Kasumi-1 (cell line): ENCODE data around the gene SOCS6.
"Not testable (repeated sequence)": the region's sequence is repeated elsewhere in the genome, so short reads cannot be mapped to it uniquely, and the experiment has no call there.

Experiments
- DNase-seq, 2 experiments: peaks; one replicate each; lab custom pipeline; 2025; lab: John Stamatoyannopoulos, UW

Gene SOCS6

GRCh38 chr18:70322385-70322784, 33.5 kb downstream of the SOCS6 start:
- DNase-seq, result no peak

- no peak for DNase-seq
Observed at GRCh38 chr18:70322928-70323327, 34.1 kb downstream of the SOCS6 start.

DNA sequence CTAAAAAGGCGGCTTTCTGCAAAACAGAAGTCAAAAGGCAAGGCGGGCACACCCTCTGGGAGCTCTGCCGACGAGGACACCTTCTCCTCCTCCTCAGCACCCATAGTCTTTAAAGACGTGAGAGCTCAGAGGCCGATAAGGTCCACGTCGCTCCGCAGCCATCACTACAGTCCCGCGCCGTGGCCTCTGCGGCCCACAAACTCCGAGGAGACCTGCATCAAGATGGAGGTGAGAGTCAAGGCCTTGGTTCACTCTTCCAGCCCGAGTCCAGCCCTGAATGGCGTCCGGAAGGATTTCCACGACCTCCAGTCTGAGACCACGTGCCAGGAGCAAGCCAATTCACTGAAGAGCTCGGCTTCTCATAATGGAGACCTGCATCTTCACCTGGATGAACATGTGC, 36.1 kb downstream of the SOCS6 start:
- DNase-seq, result no peak

DNA sequence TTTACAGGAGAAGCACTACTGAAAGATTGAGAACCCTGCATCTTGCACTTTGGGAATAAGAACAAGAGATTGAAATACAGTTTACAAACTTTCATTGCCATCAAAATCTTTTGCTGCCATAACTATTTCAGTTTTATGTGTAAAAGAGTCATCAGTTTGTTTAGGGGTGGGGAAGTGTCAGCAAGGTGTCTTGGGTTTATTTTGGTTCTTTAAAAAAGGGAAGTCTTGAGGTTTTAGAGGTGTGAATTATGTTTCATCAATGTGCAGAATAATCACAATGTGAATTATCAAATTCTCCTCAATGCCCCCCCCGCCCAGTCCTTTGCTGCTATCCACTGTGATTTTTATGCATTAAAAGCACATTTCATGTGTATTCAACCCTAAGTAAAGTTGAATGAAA, 37.4 kb downstream of the SOCS6 start:
- DNase-seq, result no peak

DNA sequence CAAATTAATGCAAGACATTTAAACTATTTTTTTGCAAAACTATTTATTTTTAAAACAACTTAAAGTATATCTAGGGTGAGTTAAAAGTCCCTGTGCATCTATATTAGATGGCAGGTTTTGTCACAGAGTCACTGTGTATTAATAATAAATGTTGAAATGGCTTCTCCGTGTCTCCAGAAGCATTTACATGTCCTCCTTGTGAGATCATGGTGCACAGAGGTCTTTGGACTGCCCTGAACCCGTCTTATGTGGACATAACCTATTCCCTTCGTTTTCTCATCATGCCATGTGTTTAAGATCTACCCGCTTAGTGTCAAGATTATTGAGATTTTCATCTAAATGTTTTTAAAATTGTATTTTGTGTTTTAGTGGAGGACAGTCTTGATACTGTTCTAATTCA, 39.3 kb downstream of the SOCS6 start:
- DNase-seq, result no peak

- peak; percentile 18 to 21 for DNase-seq
Observed at GRCh38 chr18:70329071-70329470, 40.2 kb downstream of the SOCS6 start.

- DNase-seq, result no peak
Observed at GRCh38 chr18:70330887-70331286, 42.0 kb downstream of the SOCS6 start.

- DNase-seq, result no peak
Observed at GRCh38 chr18:70331456-70332097, 42.7 kb downstream of the SOCS6 start.

- DNase-seq, result no peak
Observed at GRCh38 chr18:70332694-70333093, 43.8 kb downstream of the SOCS6 start.

DNA sequence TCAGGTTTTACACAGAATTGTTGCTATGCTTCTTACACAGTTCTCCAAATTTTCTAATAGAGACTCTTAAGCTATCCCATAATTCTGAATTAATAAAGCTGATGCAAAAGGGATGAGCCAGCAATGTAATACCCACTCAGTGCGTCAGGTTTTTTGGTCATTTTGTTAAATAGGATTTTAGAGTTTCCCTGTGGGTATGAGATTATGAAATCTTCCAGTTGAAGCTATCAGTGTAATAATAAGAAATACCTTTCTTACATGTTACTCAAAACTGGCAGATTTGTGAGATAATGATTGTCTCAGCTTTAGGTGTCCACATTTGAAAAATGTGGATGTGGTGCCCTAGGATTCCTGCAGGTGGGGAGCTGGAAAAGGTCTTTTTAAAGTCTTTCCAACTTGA, 44.5 kb downstream of the SOCS6 start:
- no peak for DNase-seq

DNA sequence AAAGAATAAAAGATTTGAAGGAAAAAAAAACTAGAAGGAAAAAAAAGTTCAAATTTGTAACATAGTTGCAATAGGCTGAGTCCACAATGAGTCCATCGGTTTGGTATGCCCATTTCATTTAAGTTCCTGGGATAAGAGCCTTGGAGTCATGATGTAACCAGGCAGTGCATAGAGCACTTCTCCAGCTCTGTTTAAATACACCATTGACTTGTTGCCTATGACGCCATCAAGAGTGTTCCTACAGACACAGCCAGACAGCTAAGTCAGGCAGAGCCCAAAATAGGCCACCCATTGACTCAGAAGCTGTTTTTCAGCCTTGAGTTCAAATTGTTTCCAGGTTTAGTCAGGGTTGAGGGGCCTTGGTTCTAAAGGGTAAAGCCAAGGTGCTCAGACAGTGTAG, 44.9 kb downstream of the SOCS6 start:
- no peak for DNase-seq

- DNase-seq, result no peak
Observed at GRCh38 chr18:70334264-70334663, 45.4 kb downstream of the SOCS6 start.

DNA sequence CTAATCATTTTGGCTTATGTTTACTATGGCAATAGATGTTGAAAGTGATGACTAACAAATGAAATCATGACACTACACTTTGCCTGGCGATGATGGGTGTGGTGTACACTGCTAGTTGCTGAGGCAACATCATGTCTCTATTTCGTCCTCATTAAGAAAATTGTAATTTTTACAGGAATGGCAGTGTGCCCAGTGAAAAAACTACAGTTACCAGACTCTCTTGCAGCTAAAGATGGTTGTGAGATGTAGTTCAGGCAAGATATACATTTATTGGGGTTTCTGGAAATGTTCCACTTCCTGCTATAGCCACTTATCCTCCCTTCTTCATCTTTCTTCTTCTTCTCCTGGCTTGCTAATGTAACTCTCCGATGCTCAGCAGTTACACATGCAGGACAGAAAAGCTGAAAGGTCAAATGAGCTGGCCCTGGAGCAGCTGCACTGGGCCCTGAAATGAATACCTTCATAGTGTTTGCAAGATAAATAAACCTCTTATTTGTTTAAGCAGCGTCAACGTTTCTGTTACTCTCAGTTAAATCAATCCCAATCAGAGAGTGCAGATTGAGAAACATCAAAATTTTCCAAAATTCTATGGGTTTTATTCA, 46.0 kb downstream of the SOCS6 start:
- DNase-seq, result no peak

DNA sequence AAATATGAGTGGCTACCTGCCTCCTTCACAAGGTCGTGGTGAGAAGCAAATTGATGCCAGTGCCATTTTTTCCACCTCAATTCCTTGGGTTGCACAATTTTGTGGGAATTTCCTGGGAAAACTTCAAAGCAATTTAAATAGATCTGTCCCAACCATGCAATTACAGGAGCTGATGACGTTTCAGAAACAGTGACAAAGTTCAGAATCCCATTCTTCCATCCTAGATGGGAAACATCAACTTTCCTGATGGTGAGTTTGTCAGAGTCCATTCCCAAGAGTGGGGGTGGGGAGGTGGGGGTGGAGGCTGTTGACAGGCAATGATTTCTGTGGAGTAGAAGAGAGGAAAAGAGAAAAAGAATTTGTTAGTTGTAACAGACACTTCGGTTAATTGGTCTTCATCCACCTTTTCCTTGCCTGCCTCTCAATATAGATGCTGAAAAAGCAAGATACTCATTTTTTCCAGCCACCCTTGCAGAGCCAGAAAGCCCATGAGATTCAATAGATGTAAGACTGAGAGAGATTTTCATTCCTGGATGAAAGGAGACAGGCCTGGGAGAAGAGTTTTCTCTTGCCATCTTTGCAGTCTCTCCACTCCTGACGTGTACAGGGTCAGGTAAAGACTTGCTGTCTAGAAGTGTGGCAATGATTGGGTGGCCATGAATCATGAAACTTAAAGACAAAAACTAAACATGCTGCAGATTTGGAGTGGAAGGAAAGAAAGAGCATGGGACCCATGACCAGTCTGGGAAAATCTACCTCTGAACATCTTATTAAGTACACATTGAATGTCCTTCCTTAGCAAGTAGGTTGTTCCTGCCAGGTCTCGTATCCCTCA, 47.3 kb downstream of the SOCS6 start:
- no peak for DNase-seq

DNA sequence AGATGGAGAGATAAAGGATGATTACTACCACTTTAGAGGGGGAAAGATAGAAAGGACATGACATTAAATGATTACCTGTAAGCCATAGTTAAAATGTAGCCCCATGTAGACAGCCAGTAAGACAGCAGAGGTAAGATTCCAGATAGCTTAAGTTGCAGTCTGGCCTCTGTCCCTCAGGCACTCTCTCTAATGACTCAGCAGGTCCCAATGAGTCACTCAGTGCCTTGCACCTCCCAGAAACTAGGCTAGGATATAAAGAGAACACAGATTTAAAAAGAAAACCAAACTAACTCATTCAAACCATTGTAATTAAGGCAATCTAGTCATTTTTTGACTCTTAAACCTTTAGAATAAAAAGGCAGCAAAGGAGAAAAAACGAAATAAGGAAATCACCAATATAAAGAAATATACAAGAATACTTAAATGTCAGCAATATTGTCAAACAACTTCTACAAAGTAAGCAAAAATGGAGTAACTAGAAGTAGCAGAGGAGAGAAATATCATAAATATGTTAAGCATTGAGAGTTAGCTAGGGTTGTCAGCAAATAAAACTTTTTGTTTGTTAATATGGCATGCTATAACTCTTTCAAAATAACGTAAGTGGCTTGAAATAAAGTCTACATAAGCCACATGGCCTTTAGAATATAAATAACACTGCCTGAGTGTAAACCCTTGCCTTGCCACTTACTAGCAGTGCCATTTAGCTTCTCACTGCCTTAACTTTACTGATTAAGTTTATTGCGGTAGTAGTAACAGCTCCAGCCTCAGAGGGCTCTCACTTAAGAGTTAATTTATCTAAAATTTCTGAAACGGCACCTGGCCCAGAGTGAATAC, 48.5 kb downstream of the SOCS6 start:
- peak; percentile 9 to 17 for DNase-seq

- no peak for DNase-seq
Observed at GRCh38 chr18:70338890-70339289, 50.0 kb downstream of the SOCS6 start.

- no peak for DNase-seq
Observed at GRCh38 chr18:70339915-70340314, 51.1 kb downstream of the SOCS6 start.

- DNase-seq, result not testable (repeated sequence)
Observed at GRCh38 chr18:70348481-70348880, 59.6 kb downstream of the SOCS6 start.

- no peak for DNase-seq
Observed at GRCh38 chr18:70349316-70349715, 60.5 kb downstream of the SOCS6 start.

GRCh38 chr18:70354080-70354479, 65.2 kb downstream of the SOCS6 start:
- no peak for DNase-seq

DNA sequence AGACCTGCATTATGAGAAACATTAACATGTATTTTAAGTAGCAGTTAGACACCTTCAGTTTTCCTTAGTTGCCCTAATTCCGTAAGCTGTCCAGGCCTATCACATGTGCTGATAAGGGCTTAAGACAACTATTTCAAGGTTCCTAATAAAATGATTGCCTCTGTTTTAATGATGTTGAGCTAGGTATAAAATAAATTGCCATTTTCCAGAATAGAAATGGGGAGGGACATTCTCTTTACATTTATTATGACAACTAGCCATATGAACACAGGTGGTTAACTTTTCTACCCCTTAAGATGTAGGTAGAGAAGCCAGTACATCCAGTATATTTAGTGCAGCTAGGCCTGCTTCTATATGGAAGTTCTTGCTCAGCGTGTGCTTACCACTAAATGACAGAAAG, 65.9 kb downstream of the SOCS6 start:
- no peak for DNase-seq

DNA sequence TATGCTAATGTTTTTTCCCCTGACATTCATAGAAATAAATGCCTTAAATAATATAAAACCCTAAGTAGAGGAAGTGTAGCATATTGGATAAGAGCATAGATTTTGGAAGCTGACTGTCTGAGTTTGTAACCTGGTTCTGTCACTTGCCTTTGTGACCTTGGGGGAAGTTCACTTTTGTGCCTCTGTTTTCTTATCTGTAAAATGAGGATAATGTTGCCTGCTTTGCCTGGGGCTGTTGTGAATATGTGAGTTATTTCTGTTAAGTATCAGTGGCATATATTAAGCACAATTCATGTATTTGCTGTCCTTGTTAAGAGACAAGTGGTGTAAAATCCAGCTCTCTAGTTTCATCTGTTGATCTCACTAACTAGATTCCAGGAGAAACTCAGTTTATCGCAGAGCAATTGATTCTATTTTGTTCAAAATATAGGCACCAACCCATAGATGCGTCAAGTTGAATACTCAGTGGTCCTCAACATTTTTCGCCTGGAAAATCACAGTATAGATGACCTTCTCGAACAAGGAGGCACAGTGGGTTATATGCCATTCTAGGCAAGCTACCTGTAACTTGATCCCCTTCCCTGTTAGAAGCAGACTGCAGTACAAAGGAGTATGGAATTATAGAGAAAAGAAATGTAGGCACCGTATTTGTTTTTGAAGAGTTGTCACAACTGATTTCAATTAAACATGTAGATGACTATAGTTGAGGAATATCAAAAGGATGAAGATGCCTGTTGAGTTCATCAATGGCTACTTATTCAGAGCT, 67.0 kb downstream of the SOCS6 start:
- no peak for DNase-seq
